WTC11 (cell line): ENCODE results near the gene GLOD4.

Experiments
- ATF3 ChIP-seq: sonication (generic); formaldehyde crosslinking; conservative IDR thresholded peaks from 2 replicates; pipeline ENCODE4 v1.8.1; 2022; ENCODE audit warnings: mild to moderate bottlenecking, missing genetic modification reagents
- CREB1 ChIP-seq: sonication (generic); formaldehyde crosslinking; IDR thresholded peaks from 2 replicates; pipeline ENCODE4 v1.8.0; 2023; ENCODE audit warnings: mild to moderate bottlenecking, missing genetic modification reagents
- CTCF ChIP-seq: fragments of 200-600 bp; IDR thresholded peaks from 2 replicates; pipeline ENCODE4 v1.8.0; 2022; ENCODE audit warnings: antibody characterized with exemption
- ESRRA ChIP-seq: sonication (generic); formaldehyde crosslinking; IDR thresholded peaks from 2 replicates; pipeline ENCODE4 v1.8.1; 2022; ENCODE audit warnings: mild to moderate bottlenecking, missing genetic modification reagents, borderline replicate concordance
- HMGXB4 ChIP-seq: sonication (generic); formaldehyde crosslinking; IDR thresholded peaks from 2 replicates; pipeline ENCODE4 v1.8.1; 2023; ENCODE audit warnings: mild to moderate bottlenecking, moderate library complexity, missing genetic modification reagents
- MYBL2 ChIP-seq: sonication (generic); formaldehyde crosslinking; IDR thresholded peaks from 2 replicates; pipeline ENCODE4 v1.8.1; 2023; ENCODE audit warnings: mild to moderate bottlenecking, moderate library complexity, missing genetic modification reagents
- RELA ChIP-seq: sonication (generic); formaldehyde crosslinking; IDR thresholded peaks from 2 replicates; pipeline ENCODE4 v1.8.1; 2022; ENCODE audit warnings: missing genetic modification reagents, mild to moderate bottlenecking, borderline replicate concordance
- SMAD3 ChIP-seq: sonication (generic); formaldehyde crosslinking; IDR thresholded peaks from 2 replicates; pipeline ENCODE4 v1.8.0; 2022; ENCODE audit warnings: missing genetic modification reagents, mild to moderate bottlenecking, borderline replicate concordance
- SOX15 ChIP-seq: fragments of 250-450 bp; sonication (Bioruptor Pico); IDR thresholded peaks from 2 replicates; pipeline ENCODE4 v1.9.0; 2021; ENCODE audit warnings: mild to moderate bottlenecking
- ZNF219 ChIP-seq: sonication (generic); formaldehyde crosslinking; IDR thresholded peaks from 2 replicates; pipeline ENCODE4 v1.8.0; 2023; ENCODE audit warnings: missing genetic modification reagents, mild to moderate bottlenecking, borderline replicate concordance
- TF ChIP-seq, protein P1 (sequence below): sonication (generic); formaldehyde crosslinking; IDR thresholded peaks from 2 replicates; pipeline ENCODE4 v1.8.0; 2022; ENCODE audit warnings: mild to moderate bottlenecking, missing genetic modification reagents
- TF ChIP-seq, protein P2 (sequence below): sonication (generic); formaldehyde crosslinking; conservative IDR thresholded peaks from 2 replicates; pipeline ENCODE4 v1.8.1; 2023; ENCODE audit warnings: mild to moderate bottlenecking, low read depth, missing genetic modification reagents, moderate library complexity
- TF ChIP-seq, protein P3 (sequence below): sonication (generic); formaldehyde crosslinking; IDR thresholded peaks from 2 replicates; pipeline ENCODE4 v1.8.1; 2022; ENCODE audit warnings: mild to moderate bottlenecking, moderate library complexity, missing genetic modification reagents
- TF ChIP-seq, protein P4 (sequence below): sonication (generic); formaldehyde crosslinking; IDR thresholded peaks from 2 replicates; pipeline ENCODE4 v1.8.0; 2023; ENCODE audit warnings: mild to moderate bottlenecking, missing genetic modification reagents

- TF ChIP-seq, protein P1, sequence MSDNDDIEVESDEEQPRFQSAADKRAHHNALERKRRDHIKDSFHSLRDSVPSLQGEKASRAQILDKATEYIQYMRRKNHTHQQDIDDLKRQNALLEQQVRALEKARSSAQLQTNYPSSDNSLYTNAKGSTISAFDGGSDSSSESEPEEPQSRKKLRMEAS (CRISPR knock-in tag) = no peak
- no peak for TF ChIP-seq ZNF219 (CRISPR knock-in tag)
- no peak for TF ChIP-seq SMAD3 (CRISPR knock-in tag)
- TF ChIP-seq CTCF = no peak
- no peak for TF ChIP-seq HMGXB4 (CRISPR knock-in tag)
- TF ChIP-seq, protein P2, sequence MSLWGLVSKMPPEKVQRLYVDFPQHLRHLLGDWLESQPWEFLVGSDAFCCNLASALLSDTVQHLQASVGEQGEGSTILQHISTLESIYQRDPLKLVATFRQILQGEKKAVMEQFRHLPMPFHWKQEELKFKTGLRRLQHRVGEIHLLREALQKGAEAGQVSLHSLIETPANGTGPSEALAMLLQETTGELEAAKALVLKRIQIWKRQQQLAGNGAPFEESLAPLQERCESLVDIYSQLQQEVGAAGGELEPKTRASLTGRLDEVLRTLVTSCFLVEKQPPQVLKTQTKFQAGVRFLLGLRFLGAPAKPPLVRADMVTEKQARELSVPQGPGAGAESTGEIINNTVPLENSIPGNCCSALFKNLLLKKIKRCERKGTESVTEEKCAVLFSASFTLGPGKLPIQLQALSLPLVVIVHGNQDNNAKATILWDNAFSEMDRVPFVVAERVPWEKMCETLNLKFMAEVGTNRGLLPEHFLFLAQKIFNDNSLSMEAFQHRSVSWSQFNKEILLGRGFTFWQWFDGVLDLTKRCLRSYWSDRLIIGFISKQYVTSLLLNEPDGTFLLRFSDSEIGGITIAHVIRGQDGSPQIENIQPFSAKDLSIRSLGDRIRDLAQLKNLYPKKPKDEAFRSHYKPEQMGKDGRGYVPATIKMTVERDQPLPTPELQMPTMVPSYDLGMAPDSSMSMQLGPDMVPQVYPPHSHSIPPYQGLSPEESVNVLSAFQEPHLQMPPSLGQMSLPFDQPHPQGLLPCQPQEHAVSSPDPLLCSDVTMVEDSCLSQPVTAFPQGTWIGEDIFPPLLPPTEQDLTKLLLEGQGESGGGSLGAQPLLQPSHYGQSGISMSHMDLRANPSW (CRISPR knock-in tag) = no peak
- no peak for TF ChIP-seq RELA (CRISPR knock-in tag)
- no peak for TF ChIP-seq SOX15 (CRISPR knock-in tag)
- TF ChIP-seq ATF3 (CRISPR knock-in tag) = no peak
- TF ChIP-seq, protein P3, sequence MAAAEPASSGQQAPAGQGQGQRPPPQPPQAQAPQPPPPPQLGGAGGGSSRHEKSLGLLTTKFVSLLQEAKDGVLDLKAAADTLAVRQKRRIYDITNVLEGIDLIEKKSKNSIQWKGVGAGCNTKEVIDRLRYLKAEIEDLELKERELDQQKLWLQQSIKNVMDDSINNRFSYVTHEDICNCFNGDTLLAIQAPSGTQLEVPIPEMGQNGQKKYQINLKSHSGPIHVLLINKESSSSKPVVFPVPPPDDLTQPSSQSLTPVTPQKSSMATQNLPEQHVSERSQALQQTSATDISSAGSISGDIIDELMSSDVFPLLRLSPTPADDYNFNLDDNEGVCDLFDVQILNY (CRISPR knock-in tag) = no peak
- TF ChIP-seq ESRRA = no peak
- TF ChIP-seq MYBL2 (CRISPR knock-in tag) = no peak
- TF ChIP-seq, protein P4, sequence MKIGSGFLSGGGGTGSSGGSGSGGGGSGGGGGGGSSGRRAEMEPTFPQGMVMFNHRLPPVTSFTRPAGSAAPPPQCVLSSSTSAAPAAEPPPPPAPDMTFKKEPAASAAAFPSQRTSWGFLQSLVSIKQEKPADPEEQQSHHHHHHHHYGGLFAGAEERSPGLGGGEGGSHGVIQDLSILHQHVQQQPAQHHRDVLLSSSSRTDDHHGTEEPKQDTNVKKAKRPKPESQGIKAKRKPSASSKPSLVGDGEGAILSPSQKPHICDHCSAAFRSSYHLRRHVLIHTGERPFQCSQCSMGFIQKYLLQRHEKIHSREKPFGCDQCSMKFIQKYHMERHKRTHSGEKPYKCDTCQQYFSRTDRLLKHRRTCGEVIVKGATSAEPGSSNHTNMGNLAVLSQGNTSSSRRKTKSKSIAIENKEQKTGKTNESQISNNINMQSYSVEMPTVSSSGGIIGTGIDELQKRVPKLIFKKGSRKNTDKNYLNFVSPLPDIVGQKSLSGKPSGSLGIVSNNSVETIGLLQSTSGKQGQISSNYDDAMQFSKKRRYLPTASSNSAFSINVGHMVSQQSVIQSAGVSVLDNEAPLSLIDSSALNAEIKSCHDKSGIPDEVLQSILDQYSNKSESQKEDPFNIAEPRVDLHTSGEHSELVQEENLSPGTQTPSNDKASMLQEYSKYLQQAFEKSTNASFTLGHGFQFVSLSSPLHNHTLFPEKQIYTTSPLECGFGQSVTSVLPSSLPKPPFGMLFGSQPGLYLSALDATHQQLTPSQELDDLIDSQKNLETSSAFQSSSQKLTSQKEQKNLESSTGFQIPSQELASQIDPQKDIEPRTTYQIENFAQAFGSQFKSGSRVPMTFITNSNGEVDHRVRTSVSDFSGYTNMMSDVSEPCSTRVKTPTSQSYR = no peak
- no peak for TF ChIP-seq CREB1
Observed at GRCh38 chr17:721540-721937, 60.5 kb downstream of the GLOD4 start.
